ENCODE data around the gene OR5AK2.
A peak's percentile ranks its signal among the peaks of the same experiment; 100 is the strongest.

OR5AK2 gene

GRCh38 chr11:56968524-56968923 lies 20.2 kb upstream of the OR5AK2 start:
- no peak overlapping the region for H3K4me3 ChIP-seq (ENCODE audit: low read depth, low read length)
- no peaks in the 10 kb centered on the region for H3K36me3 ChIP-seq (replicated peaks)
- TF ChIP-seq CTCF (IDR thresholded peaks at IDR 0.05; ENCODE audit: low read depth, low read length, missing control alignments) = no peak
- no peak overlapping the region for H3K27ac ChIP-seq
- no peaks in the 10 kb centered on the region for H3K27me3 ChIP-seq (replicated peaks)
- in situ Hi-C loops (cut with HindIII; ENCODE audit: low pct_ligation_motif_present, low sequenced_read_pairs) = no loop called here
- DNase-seq = no peak

- Histone ChIP-seq H3K27ac (no peak overlapping the region), H3K36me3 (replicated peaks) (no peaks in the 10 kb centered on the region), H3K4me3 (ENCODE audit: low read depth, low read length) (no peak overlapping the region), H3K27me3 (replicated peaks) (no peaks in the 10 kb centered on the region)
- TF ChIP-seq CTCF (IDR thresholded peaks at IDR 0.05; ENCODE audit: low read depth, low read length, missing control alignments) = no peak
- no peak for DNase-seq
- in situ Hi-C loops (cut with HindIII; ENCODE audit: low pct_ligation_motif_present, low sequenced_read_pairs) = no loop called here
Observed at GRCh38 chr11:56977314-56977713, 11.4 kb upstream of the OR5AK2 start.

DNA sequence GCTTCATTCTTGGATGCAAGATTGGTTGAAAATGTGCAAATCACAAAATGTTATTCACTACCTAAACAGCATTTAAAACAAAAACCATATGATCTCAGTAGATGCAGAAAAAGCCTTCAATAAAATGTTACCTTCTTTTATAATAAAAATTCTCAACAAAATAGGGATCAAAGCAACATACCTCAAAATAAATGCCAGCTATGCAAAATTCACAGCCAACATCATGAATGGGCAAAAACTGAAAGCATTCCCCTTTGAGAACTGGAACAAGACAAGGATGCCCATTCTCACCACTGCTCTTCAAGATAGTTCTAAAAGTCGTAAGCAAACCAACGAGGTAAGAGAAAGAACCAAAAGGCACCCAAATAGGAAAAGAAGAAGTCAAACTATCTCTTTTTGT lies 2.0 kb downstream of the OR5AK2 start:
- TF ChIP-seq CTCF (IDR thresholded peaks at IDR 0.05; ENCODE audit: low read depth, low read length, missing control alignments) = no peak
- DNase-seq = no peak
- Histone ChIP-seq H3K36me3 (replicated peaks) (no peaks in the 10 kb centered on the region), H3K4me3 (ENCODE audit: low read depth, low read length) (no peak overlapping the region), H3K27me3 (replicated peaks) (no peaks in the 10 kb centered on the region), H3K27ac (no peak overlapping the region)
- in situ Hi-C loops (cut with HindIII; ENCODE audit: low pct_ligation_motif_present, low sequenced_read_pairs) = no loop called here

- Histone ChIP-seq H3K27ac (no peak overlapping the region), H3K4me3 (ENCODE audit: low read depth, low read length) (no peak overlapping the region), H3K27me3 (replicated peaks) (no peaks in the 10 kb centered on the region), H3K36me3 (replicated peaks) (no peaks in the 10 kb centered on the region)
- no peak for DNase-seq
- in situ Hi-C loops (cut with HindIII; ENCODE audit: low pct_ligation_motif_present, low sequenced_read_pairs) = no loop called here
- no peak for TF ChIP-seq CTCF (IDR thresholded peaks at IDR 0.05; ENCODE audit: low read depth, low read length, missing control alignments)
Observed at GRCh38 chr11:56994532-56994931, 5.8 kb downstream of the OR5AK2 start.

- H3K27ac ChIP-seq = no peak overlapping the region
- peak; percentile 30 for DNase-seq
- in situ Hi-C loops (cut with HindIII; ENCODE audit: low pct_ligation_motif_present, low sequenced_read_pairs) = no loop called here
- TF ChIP-seq CTCF (IDR thresholded peaks at IDR 0.05; ENCODE audit: low read depth, low read length, missing control alignments) = peak; percentile 51
- no peaks in the 10 kb centered on the region for H3K27me3 ChIP-seq (replicated peaks)
- no peak overlapping the region for H3K4me3 ChIP-seq (ENCODE audit: low read depth, low read length)
- no peaks in the 10 kb centered on the region for H3K36me3 ChIP-seq (replicated peaks)
Observed at GRCh38 chr11:57001674-57002401, 13.1 kb downstream of the OR5AK2 start.

DNA sequence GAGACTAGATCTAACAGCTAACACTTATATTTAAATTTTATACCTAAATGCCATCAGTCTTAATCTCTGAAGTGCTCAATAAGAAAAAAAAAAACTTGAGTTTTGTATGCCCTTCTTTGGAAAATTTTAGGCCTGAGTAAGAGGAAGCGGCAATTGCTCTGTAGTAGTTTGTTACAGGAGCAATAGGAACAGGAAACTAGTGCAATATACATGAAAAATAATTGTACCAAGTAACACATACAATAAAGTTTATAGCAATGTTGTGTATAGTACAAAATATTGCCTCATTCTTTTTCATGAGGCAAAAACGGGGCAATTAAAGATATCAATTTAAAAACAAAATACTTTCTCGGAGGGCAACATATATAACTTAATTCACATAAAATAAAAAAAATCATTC lies 19.7 kb downstream of the OR5AK2 start:
- no peak for TF ChIP-seq CTCF (IDR thresholded peaks at IDR 0.05; ENCODE audit: low read depth, low read length, missing control alignments)
- no peaks in the 10 kb centered on the region for H3K27me3 ChIP-seq (replicated peaks)
- H3K36me3 ChIP-seq (replicated peaks) = no peaks in the 10 kb centered on the region
- in situ Hi-C loops (cut with HindIII; ENCODE audit: low pct_ligation_motif_present, low sequenced_read_pairs) = no loop called here
- no peak for DNase-seq
- no peak overlapping the region for H3K27ac ChIP-seq
- no peak overlapping the region for H3K4me3 ChIP-seq (ENCODE audit: low read depth, low read length)
